HTERT RPE-1 (cell line): ENCODE measurements around the gene RASSF7.

ENCODE experiments used
- in situ Hi-C: fragments of 300-500 bp; cut with MboI; formaldehyde crosslinking; loops from 4 replicates; pipeline ENCODE4 v1.14.3; 2020; ENCODE audit warnings: low sequenced_read_pairs

RASSF7 gene

DNA sequence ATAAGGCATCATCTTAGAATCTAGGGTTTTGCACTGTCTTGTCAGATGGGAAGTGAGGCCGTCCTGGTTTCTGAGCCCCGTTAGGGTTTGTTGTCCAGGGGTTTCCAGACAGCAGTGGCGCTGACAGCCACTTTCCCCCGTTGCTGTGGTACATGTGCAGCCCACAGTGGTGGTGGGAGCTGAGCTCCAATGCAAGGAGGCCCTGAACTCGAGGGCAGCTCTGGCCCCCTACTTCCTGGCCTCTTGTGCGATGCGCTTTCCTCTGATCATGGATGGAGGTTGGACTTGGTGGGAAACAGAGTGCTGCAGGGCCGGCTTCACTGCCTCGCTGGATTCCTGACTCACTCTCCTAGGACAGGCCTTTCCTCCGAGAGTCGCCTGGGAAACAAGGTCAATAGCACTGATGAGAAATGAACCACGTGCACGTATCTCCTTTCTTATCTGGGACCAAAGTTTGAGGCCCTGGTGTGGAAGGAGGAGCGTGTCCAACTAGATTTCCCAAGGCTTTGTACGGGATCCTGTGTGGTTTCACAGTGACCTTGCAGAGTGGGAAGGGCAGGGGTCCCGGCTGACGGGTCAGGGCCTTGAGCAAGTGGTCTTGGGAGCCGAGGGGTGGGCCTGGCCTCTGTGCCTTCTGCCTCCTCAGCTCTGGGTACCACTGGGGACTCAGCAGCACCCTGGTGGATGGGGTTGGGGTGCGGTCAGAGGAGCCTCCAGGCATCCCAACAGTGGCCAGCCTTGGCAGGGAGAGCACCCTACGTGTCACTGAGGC is 19.2 kb downstream of the RASSF7 start:
- in situ Hi-C loops = no loop called here

DNA sequence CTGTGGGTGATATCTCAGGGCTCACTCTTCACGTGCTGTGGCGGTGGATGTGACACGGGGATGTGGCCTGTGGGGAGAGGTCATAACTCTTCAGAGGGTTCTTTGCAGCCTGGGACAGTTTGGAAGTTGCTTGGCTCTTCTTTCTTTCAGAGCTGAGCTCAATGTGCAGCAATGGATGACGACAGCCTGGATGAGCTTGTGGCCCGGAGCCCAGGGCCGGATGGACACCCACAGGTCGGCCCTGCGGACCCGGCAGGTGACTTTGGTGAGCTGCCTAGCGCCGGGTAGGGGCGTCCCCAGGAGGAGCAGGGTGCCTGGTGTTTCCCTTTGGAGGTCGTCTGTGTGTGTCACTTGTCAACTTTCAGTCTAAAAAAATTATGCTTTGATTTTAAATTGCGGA is 20.6 kb downstream of the RASSF7 start:
- in situ Hi-C loops = no loop called here

GRCh38 chr11:581752-582151 is 21.0 kb downstream of the RASSF7 start:
- in situ Hi-C loops = no loop called here

GRCh38 chr11:584287-584686 is 23.5 kb downstream of the RASSF7 start:
- in situ Hi-C loops = no loop called here

GRCh38 chr11:586376-587316 is 25.9 kb downstream of the RASSF7 start:
- in situ Hi-C loops = no loop called here

- in situ Hi-C loops = no loop called here
Measured at GRCh38 chr11:587546-587945, 26.8 kb downstream of the RASSF7 start.

- in situ Hi-C loops = no loop called here
Measured at GRCh38 chr11:587978-588380, 27.2 kb downstream of the RASSF7 start.

- in situ Hi-C loops = no loop called here
Measured at GRCh38 chr11:589798-590197, 29.0 kb downstream of the RASSF7 start.

DNA sequence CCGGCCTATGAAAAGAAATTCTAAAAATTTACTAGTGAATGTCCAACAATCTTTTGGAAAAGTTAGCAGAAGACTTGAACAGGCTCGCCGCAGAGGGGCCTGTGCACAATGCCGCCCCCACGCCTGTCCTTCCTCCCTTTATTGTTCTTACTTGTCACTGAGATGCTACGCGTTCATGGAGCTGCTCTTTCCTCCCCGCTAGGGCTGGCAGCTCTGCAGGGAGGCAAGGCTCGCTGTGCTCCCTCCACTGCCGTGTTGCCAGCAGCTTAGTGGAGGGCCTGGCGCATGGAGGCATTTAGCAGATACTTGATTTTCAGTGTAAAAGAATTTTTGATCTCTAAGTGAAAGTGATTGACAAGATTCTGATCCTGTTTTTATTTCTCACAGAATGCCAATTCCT is 30.2 kb downstream of the RASSF7 start:
- in situ Hi-C loops = no loop called here

GRCh38 chr11:592501-592900 is 31.7 kb downstream of the RASSF7 start:
- in situ Hi-C loops = no loop called here

GRCh38 chr11:592918-593317 is 32.1 kb downstream of the RASSF7 start:
- in situ Hi-C loops = no loop called here

GRCh38 chr11:593347-593746 is 32.6 kb downstream of the RASSF7 start:
- in situ Hi-C loops = no loop called here

DNA sequence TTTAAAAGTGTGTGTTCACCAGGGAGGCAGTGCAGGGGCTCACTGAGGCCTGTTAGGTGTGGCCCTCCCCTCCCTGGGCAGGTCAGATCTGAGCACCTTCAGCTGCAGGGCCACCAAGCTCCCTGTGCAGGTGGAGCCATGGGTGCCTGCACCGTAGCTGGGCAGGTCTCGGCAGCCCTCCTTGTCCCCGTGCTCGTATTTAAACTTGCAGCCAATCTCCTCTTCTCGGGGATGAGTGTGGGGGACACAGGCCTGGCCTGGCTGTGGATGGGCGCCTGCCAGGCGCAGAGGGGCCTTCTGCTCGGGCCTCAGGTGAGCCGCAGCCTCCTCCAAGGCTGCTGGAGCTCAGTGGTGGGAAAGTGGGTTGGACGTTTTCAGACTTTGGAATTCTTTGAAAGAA is 34.6 kb downstream of the RASSF7 start:
- in situ Hi-C loops = no loop called here

- in situ Hi-C loops = no loop called here
Measured at GRCh38 chr11:596374-596773, 35.6 kb downstream of the RASSF7 start.

DNA sequence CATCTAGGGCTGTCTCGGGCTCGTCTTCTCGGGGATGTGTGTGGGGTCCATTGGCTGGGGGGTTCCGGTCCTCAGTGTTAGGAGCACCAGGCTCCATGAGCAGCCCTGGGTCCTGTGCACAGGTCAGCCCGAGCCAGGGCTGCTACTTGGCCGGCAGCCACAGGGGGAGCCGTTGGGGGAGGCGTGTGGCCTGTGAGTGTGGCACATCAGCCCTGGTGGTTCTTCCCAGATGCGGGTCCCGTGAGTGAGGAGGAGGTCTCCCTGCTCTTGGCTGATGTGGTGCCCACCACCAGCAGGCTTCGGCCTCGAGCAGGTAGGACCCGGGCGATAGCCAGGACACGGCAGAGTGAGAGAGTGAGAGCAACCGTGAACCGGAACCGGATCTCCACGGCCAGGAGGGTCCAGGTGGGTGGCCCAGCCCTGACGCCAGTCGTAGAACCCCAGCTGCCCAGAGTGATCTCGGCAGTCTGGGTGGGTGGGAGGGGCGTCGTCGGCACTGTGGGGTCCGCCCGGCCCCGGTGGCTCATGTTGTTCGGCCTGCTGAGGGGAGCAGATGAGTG is 36.5 kb downstream of the RASSF7 start:
- in situ Hi-C loops = no loop called here

DNA sequence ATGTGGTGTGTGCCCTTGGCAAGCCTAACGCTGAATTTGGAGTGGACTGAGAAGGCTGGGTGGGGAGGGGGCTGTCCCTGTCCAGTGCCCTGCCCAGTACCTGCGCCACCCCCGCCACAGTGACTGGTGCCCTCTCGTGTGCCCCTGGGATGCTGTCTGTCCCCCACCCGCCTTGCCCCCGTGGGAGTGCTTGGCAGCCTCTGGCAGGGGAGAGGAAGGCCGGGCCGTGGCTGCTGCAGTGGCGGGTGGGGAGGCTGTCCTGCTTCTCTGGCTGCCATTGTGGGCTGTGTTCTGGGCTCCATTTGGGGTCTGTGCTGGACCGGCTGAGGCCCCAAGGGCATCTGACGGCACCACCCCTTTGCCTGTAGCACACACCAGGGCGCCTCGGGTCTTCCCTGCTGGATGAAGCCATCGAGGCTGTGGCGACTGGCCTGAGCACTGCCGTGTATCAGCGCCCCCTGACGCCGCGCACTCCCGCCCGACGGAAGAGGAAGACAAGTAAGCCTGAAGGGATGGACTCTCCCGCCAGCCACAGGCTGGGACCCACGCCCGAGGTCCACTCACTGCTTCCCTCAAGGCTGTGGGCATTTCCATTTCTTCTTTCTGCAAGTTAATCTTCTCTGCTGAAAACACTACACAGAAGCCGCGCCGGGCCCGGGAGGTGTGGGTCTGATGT is 37.4 kb downstream of the RASSF7 start:
- in situ Hi-C loops = no loop called here

GRCh38 chr11:601573-602245 is 40.9 kb downstream of the RASSF7 start:
- in situ Hi-C loops = no loop called here

GRCh38 chr11:603154-603553 is 42.4 kb downstream of the RASSF7 start:
- in situ Hi-C loops = no loop called here

GRCh38 chr11:605286-606129 is 44.7 kb downstream of the RASSF7 start:
- in situ Hi-C loops = no loop called here

DNA sequence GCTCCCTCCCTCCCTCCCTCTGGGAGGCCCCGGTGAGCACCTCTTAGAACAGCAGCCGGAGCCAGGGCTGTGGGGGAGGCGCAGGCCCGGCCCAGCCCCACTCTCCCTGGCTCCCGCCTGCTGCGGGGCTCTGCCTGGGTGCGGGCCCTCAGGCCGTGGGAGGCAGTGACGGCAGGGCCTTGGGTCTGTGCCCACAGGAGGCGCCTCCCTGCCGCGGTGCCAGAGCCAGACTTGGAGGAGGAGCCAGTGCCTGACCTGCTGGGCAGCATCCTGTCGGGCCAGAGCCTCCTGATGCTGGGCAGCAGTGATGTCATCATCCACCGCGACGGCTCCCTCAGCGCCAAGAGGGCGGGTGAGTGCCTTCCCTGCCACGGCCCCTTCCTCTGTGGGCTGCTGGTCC is 45.5 kb downstream of the RASSF7 start:
- in situ Hi-C loops = no loop called here
